Tongue (tissue), 2 donors: Measurements from ENCODE around the gene SNUPN. TPM values are rescaled to one million over a fixed set of nuclear protein-coding genes. Genes with fewer than 3 reads are reported as not detected.
"Not testable (repeated sequence)": the region's sequence is repeated elsewhere in the genome, so short reads cannot be mapped to it uniquely, and the experiment has no call there.

Experiments
- DNase-seq: peaks from one replicate; pipeline ENCODE4 v3.0.0-alpha.2; 2015
- total RNA-seq: library from RNA; depleted of rRNA; stranded (reverse); fragments of >200 nt; gene quantifications from one replicate; pipeline ENCODE4 v1.2.3, GENCODE V29; 2014

The SNUPN gene
- total RNA-seq, 1 donor from 2014 or later = 18.3 TPM

DNA sequence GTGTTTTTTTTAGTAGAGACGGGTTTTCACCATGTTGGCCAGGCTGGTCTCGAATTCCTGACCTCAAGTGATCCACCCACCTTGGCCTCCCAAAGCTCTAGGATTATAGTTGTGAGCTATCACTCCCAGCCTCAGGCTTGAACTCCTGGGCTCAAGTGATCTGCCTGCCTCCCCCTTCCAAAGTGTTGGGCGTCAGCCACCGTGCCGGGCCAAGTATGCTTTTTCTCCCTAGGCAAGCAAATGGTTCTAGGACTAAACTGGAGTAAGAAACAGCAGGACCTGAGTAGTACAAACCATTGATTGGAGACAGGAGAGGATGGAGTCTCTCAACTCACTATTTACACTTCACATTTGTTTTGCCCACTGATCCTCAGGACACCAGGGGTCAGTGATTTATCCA, 41.8 kb downstream of the SNUPN start:
- no peak for DNase-seq

DNA sequence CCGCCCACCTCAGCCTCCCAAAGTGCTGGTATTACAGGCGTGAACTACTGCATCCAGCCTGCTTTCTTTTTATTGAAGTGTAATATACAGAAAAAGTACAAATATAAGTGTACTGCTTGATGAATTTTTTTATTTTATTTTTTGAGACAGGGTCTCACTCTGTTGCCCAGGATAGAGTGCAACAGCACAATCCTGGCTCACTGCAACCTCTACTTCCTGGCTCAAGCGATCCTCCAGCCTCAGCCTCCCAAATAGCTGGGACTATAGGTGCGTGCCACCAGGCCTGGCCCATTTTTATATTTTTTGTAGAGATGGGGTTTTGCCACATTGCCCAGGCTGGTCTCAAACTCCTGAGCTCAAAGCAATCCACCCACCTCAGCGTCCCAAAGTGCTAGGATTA, 42.6 kb downstream of the SNUPN start:
- not testable (repeated sequence) for DNase-seq

DNA sequence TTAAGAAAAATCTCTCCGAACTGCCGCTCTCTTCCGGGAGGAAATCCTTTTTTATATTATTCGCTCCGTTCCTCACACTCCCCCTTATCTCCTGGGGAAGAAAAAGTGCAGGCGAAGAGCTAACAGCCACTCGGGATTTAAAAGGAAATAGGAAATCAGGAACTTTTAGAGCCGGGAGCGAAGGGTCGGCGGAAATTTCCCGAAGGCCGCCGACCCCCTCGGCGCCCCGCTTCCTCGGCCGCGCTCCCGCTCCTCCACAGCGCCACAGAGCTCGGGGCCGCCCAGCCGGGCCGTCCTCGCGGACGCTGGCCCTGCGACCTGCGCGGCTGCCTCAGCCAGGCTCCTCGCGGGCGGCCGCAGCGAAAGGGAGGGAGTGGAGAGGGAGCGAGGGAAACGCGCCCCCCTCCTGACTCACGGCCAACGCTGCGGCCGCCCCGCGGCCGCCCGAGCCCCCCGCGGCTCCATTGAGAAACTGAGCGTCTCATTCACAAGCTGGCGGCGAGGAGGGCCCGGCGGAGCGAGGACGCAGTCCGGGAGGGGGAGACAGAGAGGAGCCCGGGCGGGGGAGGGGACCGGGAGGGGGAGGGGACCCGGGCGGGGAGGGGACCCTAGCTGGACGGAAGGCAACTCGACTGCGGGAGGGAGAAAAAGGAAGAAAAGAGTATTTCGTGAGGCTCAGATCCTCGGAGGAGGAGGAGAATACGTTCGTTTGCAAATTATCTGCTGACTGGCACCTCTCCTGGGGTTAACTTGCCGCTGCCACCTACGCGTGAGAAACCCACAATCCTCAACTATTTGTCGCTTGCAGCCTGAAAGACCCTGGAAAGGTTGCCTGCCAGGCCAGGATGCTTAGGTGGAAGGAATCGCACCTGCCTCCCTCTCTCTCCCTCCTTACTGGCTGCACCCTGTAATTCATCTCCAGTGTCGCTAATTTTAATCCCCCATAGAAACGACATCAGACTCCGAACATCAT, 46.3 kb downstream of the SNUPN start, which contains the start of gene PTPN9:
TSS of gene PTPN9 (minus strand) at position 368 of the 973 bp plus-strand sequence. CDS start 539 bp downstream, outside the sequence.
- peak; percentile 92 for DNase-seq

DNA sequence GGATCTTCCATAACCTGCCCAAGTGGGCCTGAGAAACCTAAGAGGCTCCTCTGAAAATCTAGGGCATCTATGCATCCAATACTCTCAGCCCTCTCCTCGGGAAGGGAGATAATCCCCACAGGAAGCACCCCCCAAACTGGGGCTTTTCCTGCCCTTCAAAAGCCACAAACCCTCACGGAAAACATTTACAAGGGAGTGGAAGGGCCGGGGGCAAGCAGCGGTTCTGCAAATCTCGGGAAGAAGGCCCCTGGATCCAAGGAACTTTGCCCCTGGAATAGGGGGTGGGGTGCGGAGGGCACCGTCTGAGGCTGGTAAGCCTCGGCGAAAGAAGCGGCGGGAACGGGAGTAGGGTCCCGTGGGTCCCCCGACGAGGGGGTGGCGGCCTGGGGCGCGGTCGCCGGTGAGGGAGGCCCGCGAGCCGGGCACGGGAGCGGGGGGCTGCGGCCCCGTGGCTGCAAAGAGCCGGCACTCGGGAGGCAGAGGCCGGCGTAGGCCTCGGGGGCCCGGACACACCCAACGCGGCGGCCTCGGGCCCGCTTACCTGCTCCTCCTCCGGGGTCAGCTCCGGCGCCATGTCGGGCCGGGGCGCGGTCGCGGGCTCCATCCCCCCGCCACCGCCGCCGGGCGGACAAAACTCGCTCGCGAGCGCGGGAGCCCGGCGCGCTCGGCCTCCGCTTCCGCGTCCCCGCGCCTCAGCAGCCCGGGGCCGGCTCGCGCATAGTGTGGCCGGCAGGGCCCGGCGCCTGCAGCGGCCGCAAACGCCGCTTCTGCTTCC, 47.2 kb downstream of the SNUPN start:
- DNase-seq = peak; percentile 37

DNA sequence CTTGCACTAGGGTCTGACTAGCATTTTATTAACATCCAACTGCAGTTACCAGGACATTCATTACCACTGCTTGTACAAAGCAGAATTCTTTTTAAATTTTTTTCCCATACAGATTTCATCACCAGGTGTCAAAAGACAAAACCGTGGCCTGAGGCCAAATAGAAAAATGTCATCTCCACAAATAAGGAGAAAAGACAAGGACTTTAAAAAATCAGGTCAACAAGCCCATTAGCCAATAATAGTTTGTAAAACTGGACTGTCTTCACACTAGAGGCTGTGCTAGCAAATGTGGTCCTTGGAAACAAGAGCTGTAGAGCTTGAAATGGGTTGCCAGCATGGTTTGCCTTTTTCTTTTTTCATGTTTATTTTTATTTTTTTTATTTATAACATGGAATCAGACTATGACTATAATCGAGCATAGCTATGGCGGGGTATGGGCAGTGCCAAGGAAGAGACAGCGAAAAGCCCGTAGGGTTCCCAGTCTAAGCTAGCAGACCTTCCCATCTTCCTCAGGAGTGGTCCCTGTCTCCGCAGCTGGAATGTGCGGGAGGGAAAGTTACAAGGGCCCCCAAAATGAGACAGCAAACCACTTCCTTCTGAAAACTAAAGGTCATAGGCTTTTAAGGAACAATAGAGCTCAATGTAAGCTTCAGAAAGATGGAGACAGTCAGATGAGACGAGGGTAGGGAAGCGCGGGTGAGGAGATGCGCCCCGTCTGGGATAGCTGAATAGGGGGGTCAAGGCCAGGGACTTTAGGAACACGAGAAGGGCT, 47.9 kb downstream of the SNUPN start:
- peak; percentile 18 for DNase-seq

DNA sequence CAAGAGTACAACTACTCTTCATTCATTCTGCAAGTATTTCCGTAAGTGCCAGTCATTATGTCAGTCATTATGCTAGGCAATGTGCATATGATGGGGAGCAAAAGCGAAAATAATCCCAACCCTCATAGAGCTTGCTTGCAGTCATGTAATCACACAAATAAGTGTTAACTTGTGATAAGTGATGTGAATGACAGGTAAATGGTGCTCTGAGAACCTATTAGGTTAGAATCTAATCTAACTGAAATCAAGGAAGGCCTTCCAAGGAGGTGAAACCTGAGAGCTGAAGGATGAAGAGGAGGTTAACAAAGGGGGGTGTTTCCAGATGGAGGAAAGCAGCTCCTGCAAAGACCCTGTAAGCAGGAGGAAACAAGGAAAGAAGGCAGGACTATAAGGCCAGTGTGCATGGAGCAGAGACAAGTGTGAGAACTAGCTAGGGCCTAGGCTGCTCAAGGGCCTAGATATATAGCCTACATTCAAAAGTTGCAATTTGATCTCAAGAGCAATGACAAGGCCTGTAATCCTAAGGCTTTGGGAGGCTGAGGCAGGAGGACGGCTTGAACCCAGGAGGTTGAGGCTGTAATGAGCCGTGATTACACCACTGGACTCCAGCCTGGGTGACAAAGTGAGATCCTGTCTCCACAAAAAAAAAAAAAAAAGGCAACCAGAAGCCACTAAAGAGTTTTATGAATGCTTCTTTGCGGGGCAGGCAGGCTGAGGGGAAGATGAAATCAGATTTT, 51.7 kb downstream of the SNUPN start:
- no peak for DNase-seq

DNA sequence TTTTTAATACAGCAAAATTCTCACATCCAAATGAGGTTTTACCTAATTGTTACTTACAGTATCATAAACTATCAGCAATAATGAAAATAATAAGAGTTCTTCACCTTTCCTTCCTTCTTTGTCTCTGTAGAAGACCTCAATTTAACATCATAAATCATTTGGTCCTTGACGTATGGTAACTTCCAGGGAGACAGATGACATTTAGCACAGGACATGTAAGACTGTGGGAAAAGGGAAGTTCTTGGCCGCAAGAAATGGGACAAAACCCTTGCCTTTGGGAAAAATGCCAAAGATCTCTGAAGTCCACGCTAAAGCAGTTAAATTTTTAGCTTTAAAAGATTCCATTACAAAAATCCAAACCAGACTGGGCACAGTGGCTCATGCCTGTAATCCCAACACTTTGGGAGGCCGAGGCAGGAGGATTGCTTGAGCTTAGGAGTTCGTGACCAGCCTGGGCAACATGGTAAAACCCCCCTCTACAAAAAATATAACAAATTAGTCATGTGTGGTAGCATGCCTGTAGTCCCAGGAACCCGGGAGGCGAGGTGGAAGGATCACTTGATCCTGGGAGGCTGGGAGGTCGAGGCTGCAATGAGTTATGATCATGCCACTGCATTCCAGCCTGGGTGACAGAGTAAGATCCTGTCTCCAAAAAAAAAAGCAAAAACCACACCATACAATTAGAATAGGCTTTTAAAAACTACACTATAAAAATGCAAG, 55.2 kb downstream of the SNUPN start:
- no peak for DNase-seq

DNA sequence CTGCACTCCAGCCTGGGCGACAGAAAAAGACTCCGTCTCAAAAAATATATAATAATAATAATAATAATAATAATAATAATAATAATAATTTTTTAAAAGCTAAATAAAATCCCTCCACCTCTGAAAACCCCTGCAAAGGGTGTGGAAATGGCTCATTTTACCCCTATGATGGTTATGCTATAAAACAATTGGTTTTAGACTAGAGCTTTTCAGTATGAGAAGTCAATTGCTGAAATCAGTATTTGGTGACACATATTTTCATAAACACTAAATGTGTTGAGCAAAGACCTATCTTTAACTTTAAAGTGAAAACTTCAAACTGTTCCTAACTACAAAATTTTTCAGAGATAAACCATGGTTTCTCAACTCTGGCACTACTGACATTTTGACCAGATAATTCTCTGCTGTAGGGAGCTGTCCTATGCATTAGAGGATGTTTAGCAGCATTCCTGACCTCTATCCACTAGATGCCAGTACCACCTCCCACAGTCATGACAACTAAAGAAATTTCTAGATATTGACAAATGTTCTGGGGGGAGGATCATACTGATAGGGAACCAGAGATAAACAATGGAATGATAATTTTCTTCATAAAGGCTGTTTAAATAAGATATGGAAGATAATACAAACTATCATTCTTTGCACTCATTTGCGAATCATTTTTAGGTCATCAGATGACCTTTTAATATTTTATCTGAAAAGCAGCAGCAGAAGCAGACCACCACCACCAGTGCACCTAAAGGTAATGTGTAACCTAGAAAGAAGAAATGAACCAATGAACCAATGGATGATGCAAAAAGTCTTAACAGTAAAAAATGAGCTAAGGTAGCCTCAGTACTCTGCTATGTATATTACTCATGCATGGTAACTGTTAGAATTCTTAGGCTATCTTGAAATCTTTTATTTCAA, 60.2 kb downstream of the SNUPN start:
- no peak for DNase-seq

DNA sequence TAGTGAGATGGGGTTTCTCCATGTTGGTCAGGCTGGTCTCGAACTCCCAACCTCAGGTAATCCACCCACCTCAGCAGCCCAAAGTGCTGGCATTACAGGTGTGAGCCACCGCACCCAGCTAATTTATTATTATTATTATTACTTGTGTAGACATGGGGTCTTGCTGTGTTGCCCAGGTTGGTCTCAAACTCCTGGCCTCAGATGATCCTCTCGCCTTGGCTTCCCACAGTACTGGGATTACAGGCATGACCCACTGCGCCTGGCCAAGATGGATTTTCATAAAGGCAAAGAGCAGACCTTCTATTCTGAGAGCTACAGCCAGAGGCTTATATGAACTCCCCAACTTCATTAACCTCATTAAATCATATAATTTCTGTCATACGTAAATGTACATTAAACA, 63.6 kb downstream of the SNUPN start:
- no peak for DNase-seq

DNA sequence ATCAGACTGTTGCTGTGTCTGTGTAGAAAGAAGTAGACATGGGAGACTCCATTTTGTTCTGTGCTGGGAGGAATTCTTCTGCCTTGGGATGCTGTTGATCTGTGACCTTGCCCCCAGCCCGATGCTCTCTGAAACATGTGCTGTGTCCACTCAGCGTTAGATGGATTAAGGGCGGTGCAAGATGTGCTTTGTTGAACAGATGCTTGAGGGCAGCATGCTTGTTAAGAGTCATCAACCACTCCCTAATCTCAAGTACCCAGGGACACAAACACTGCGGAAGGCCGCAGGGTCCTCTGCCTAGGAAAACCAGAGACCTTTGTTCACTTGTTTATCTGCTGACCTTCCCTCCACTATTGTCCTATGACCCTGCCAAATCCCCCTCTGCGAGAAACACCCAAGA, 66.2 kb downstream of the SNUPN start:
- not testable (repeated sequence) for DNase-seq

DNA sequence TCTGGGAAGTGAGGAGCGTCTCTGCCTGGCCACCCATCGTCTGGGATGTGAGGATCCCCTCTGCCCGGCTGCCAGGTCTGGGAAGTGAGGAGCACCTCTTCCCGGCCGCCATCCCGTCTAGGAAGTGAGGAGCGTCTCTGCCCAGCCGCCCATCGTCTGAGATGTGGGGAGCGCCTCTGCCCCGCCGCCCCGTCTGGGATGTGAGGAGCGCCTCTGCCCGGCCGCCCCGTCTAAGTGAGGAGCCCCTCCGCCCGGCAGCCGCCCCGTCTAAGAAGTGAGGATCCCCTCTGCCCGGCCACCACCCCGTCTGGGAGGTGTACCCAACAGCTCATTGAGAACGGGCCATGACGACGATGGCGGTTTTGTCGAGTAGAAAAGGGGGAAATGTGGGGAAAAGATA, 66.6 kb downstream of the SNUPN start:
- DNase-seq = not testable (repeated sequence)

DNA sequence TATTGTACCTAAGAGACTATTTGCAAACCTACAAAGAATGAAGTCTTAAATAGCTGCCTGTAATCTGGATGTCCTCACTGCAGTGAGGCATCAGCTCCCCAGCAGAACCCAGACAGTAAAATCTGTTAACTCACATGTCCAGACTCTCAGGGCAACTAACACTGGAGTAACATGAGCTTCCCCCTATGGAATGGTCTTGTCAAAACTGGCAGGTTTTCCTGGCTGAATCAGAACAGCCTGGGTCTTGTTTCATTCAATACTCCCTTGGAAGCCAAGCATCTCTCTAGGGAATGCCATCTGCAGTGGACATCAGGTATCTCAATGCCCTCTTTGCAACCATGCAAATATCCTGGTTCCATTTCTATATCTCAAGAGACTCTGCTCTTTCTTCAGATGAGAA, 70.8 kb downstream of the SNUPN start:
- peak; percentile 38 for DNase-seq

DNA sequence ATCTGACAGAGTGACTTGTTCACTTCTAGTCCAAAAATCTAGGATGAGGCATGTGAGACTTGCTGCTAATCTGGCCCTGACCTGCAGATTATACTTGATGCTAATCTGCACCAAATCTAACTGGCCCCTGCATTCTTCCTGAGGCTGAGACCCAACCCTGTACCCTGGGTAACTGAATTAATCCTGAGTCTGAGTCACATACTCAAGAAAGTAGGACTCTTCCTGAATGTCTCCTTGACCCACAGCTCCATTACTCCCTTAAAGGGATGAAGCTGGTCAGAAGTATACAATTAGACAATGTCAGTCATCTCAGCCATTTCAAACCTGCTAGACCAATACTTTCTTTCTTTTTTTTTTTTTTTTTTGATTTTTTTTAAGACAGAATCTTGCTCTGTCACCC, 71.9 kb downstream of the SNUPN start:
- no peak for DNase-seq

DNA sequence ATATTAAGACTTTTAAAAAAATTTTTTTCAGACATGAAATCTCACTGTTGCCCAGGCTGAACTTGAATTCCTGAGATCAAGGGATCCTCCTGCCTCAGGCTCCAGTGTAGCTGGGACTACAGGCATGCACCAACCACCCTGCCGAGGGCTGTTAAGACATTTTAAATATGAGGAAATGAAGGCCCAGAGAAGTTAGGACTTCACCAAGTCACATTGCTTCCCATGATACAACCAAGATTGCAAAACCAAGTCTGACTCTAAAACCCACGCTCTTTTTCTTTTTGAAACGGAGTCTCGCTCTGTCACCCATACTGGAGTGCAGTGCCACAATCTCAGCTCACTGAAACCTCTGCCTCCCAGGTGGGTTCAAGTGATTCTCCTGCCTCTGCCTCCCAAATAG, 74.4 kb downstream of the SNUPN start:
- no peak for DNase-seq

Other genes with a start within 250 kb of the SNUPN start
- 48.2 TPM for gene SIN3A, start 174.0 kb downstream of the SNUPN start, total RNA-seq
- gene PTPN9, start 46.4 kb downstream of the SNUPN start, total RNA-seq = 22.9 TPM
- gene IMP3, start 14.5 kb upstream of the SNUPN start, total RNA-seq = 74.9 TPM
- gene SNX33, start 22.2 kb upstream of the SNUPN start, total RNA-seq = 14.5 TPM
- 246 TPM for gene CSPG4, start 87.1 kb upstream of the SNUPN start, total RNA-seq
- 51.0 TPM for gene UBE2Q2, start 217.7 kb upstream of the SNUPN start, total RNA-seq